NCI-H187 treated with DMSO at 0.1 percent for 48 hours (cell line): Measurements from ENCODE around the gene UBE2E2.

ENCODE experiments used
- DNase-seq: peaks from one replicate; lab custom pipeline; 2025; lab: John Stamatoyannopoulos, UW

The UBE2E2 gene

DNA sequence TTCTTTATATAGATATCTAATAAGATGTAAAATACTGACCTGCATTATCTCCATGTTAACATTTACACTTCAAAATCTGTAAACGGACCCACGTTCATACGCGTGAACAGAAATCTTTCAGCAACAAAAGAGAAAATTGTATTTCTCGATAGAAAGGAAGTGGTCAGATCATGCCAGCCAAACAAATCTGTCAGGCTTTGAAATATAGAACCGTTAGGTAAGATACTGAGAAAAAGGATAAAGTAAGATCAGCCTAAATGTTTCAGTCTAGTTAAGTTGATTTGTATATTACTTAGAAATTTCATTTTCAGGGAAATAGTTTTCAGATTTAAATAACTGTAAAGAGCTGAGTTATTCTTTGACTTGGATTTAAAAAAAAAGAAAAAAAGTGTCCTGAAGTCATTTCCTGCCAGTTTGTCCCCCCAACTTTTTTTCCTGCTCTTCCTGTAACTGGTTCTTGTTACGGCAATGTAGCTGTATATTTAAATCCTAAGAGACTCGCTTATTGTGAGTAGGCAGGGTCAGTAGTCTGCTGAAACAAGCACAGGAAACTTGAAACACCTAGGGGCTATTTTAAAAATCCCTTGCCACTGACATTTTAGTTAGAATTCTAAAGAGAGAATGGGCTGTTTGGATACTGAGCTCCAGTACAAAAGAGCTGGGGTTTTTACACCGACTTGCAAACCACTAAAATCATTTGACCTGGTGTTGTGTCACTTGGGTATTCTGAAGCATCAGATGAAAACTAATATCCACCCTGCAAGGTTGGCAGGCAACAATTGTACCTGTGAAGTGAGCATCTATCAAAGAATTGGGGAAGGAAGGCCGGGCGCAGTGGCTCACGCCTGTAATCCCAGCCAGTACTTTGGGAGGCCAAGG, 237.5 kb downstream of the UBE2E2 start:
- no peak for DNase-seq

DNA sequence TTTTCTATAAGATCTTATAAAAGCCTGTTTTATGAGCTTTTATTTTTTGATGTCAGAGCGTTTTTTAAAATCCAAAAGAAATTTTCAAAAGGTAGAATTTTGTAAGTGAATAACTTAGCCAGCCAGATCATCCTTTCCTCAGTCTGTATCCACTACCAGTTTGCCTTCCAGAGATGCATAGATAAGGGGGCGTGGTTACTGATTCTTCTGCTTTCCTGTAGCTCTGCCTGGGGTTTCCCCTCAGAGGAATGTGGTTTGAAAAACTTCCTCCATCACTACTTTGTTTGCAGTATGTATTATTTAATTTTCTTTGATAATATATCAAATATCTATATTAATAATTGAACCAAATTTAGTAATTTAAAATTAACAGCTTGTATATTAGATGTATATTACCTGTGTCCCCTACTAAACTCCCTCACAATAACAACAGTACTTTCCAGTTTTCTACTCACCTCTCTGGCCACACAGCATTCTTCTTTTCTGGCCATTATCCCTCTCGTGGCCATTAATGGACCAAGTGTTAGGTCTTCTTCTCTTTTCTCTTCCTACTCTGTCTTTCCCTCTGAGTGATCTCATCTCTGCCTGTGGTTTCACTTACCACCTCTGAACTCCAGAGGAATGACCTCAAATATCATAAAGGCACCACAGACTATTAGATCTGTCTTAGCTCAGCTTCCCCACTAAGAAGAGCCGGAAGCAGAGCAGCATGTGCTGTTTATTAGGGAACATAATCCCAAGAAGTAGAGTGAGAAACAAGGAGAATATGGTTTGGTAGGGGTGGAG, 239.7 kb downstream of the UBE2E2 start:
- DNase-seq, result no peak

- no peak for DNase-seq
Measured at GRCh38 chr3:23444386-23444785, 241.3 kb downstream of the UBE2E2 start.

DNA sequence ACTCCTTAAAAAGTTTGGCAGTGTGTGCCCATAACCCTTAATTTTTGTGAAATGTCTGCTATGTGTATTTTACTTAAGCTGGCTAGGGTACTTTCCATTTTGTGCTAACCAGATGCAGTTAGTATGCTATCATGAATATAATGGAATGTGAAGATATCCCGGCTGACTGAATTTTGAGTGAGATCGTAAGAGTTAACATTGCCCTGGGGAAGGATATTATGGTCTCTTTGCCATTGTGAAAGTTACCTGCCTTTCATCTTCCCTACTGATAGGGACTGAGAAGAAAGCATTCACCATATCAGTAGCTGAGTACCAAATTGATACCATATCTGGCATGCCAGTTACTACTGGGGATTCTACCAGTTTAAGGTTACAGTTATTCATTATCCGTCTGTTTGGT, 243.2 kb downstream of the UBE2E2 start:
- DNase-seq, result no peak

DNA sequence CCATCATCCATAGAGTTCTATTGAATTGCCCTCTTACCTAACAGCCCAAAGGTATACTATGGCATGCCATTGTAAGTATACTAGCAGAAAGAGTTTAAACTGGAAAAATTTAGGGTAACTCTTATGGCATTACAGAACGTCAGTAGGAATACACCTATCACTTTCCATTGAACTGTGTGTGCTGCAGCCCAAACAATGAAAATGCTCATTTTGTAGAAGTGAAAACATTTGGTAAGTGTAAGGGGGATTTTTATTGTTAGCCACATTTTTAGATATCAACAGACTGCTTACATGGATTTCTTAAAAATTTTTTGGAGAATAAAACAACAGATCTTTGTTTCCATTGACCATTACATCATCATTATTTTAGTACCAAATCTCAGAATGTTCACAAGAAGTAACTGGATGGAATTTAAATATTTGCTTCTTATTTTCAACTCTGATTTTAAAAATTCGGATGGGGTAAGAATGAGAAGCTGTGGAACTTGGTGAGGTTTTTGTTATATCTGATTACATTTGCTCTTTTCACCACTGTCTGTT, 245.9 kb downstream of the UBE2E2 start:
- DNase-seq, result no peak

DNA sequence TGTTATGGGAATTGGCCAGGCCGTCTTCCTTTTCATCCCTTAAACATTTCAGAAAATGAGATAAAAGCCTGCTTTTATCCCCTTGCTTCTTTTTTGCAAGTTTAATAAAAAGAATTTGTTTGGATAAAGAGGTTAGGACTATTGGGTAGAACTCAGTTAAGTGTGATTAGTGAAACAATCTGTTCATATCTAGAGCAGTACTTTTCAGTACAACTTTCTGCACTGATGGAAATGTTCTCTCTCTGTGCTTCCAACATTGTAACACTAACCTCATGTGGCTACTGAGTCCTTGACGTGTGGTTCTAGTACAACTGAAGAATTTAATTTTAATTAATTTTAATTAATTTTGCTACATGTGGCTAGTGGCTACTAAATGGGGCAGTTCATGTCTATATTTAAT, 246.9 kb downstream of the UBE2E2 start:
- no peak for DNase-seq

- DNase-seq, result no peak
Measured at GRCh38 chr3:23450806-23451205, 247.7 kb downstream of the UBE2E2 start.

DNA sequence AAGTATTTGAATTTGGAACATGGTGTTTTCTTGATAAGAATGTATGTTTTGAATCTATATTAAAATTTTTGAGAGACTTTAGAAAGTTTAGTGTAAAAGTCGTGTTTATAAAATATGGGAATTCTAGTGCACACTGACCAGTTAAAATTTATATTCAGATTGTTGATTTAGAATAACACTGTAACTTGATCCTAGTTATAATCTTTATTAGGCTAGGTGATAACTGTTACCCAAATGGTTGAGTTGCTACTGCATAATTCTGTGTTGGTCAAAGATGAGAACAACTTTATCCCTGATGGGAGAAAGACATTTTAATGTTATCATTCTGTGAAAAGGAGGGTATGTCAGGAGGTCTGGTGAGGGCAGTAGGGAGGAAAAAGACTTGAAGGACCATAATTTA, 249.3 kb downstream of the UBE2E2 start:
- no peak for DNase-seq

GRCh38 chr3:23455084-23455483, 252.0 kb downstream of the UBE2E2 start:
- DNase-seq, result no peak

DNA sequence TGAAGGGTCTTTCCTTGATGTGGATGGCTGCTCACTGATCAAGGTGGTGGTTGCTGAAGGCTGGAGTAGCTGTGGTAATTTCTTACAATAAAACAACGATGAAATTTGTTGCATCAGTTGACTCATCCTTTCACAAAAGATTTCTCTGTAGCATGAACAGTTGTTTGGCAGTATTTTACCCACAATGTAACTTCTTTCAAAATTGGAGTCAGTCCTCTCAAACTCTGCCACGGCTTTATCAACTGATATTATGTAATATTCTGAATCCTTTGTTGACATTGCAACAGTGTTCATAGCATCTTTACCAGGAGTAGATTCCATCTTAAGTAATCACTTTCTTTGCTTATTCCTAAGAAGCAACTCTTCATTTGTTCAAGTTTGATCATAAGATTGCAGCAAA, 252.6 kb downstream of the UBE2E2 start:
- no peak for DNase-seq

- no peak for DNase-seq
Measured at GRCh38 chr3:23457697-23458096, 254.6 kb downstream of the UBE2E2 start.

- no peak for DNase-seq
Measured at GRCh38 chr3:23459465-23459864, 256.3 kb downstream of the UBE2E2 start.

GRCh38 chr3:23459889-23460546, 256.9 kb downstream of the UBE2E2 start:
- no peak for DNase-seq

DNA sequence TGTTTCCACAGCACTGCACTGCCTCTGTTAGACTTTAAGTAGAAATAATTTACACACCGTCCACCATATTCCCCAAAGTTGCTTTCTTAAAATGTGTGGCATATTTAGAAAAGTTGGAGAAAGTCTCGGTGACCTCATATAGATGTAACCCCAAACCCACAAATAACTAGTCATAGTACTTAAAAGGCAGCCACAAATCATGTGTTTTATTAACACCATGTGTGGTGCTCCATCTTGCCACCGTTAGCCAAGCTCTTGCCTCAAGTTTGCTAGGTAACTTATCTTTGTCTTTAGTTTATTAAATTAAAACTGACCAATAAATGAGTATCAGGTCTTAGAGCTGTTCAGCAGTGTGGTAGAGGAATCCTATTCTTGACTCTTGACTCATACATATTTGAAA, 257.9 kb downstream of the UBE2E2 start:
- DNase-seq, result no peak

GRCh38 chr3:23463791-23464190, 260.7 kb downstream of the UBE2E2 start:
- DNase-seq, result no peak

GRCh38 chr3:23465569-23465968, 262.4 kb downstream of the UBE2E2 start:
- DNase-seq, result no peak

DNA sequence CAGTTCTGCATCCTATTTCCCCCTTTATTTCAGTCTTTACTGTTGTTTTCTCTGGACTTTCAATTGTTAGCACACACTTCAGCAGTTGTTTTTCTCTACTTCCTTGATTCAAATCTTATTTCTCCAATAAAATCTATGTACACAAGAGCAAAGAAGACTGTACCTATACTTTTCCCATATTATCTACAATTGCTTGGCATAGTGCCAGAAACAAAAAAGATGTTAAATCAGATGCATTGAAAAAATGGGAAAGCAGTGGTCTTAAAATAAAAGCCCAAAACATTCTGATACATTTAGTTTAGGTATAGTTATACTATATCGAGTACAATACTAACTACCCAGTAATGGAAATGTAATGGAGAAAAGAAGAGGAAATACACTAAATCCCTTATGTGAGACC, 265.1 kb downstream of the UBE2E2 start:
- DNase-seq, result no peak

DNA sequence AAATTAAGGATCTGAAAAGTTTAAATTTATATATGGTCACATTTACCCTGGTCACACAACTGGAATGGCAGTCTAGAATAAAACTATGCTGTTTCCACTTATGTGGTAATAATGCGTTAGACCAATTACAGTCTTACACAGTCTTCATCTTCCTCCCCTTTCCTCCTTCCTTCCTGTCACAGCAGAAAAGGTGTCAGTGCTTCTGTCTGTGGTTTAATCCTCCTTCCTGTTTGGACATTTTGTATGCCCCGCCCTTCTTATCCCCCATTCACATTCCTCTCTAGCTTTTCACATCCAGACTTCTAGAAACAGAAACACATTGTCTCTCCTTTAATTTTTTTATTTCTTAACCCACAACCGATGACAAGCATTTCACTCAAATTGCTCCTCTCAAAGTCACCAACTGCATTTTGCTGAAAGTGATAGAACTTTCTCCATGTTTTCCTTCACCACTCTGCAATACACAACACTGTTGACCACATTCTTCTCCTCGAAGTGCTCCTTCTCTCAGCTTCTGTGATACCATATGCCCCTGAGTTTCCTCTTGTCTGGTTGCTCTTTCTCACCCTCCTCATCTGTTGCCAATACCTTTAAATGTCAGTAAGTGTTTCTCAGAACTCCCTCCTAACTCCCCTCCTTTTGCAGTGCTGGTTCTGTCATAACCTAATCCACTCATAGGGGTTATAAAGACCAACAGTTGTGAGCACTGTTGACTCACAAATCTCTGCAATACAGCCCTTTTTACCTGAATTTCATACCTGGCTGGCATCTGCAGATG, 271.6 kb downstream of the UBE2E2 start:
- DNase-seq, result no peak

DNA sequence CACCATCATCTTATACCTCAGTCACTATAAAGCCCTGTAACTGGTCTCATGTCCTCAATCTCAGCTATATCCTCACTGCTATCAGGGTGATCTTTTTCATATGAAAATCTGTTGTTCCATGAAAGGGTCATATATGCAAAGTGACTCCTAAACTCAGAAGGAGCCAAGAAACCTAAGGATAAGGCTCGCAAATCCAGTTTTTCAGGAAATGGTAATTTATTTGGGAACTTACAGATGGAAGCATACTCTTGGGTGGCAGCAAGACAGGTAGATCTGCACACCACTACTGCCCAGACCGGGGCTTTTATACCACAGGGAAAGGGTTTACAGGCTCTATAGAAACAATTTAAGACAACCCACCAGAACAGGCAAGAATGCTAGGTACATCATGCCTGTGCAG, 272.3 kb downstream of the UBE2E2 start:
- no peak for DNase-seq

DNA sequence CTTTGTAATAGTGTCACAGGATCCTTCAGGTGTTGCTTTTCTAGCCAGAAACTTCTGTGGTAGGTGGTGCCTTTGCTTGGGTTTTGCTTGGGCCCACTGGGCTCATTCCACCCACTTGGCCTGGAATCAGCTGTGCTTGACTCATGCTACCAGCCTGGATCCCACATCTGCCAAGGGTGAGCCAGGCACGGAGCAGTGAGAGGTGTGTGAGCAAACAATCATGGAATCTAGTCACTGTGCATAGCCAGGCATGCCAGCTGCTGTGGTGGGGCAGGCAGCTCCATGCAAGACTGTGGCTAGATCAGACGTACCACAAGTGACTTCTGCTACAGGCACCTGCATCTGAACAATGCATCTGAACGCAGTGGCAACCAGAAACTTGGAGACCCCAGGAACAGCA, 275.9 kb downstream of the UBE2E2 start:
- DNase-seq, result no peak

GRCh38 chr3:23479615-23480328, 276.6 kb downstream of the UBE2E2 start:
- DNase-seq, result no peak
